Measurements from ENCODE around the gene CAMTA1.
"Not testable (repeated sequence)": the region's sequence is repeated elsewhere in the genome, so short reads cannot be mapped to it uniquely, and the experiment has no call there.

CAMTA1 gene

GRCh38 chr1:7362947-7363346 lies 577.7 kb downstream of the CAMTA1 start:
- DNase-seq = no peak

DNA sequence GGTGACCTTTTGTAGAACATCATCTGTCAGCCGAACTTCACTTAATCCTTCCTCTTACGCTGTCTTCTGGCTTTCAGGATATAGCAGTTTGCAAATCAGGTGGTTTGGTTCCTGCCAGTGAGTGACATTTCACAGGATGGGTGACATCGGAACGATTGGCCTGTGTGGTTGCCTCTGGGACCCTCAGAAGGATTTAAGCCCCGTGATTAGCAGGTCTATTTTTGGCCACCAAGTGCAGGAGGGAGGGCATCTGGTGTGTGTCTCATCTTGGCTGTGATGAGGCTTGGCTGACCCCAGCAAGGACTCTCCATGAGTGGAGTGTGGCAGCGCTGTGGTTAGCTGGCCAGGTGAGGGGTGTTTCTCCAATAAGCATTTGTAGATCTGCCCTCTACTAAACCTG lies 578.2 kb downstream of the CAMTA1 start:
- DNase-seq = no peak

DNA sequence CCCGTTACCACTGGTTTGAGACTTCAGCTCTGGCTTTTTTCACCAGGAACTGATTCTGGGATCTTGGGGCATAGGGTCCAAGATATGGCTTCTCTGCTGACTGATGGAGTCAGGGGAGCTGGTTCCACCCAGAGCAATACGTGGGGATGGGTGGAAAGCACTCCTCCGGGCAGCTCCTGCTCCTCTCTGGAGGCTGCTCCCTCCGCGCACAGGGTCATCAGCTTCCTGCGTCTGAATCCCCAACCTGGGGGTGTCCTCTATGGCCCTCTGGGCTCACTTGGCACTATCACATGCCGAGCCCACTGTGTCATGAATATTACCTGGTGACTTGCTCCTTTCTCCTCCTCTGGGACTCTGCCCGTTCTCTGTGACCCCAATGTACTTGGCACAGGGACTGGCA lies 580.5 kb downstream of the CAMTA1 start:
- no peak for DNase-seq

DNA sequence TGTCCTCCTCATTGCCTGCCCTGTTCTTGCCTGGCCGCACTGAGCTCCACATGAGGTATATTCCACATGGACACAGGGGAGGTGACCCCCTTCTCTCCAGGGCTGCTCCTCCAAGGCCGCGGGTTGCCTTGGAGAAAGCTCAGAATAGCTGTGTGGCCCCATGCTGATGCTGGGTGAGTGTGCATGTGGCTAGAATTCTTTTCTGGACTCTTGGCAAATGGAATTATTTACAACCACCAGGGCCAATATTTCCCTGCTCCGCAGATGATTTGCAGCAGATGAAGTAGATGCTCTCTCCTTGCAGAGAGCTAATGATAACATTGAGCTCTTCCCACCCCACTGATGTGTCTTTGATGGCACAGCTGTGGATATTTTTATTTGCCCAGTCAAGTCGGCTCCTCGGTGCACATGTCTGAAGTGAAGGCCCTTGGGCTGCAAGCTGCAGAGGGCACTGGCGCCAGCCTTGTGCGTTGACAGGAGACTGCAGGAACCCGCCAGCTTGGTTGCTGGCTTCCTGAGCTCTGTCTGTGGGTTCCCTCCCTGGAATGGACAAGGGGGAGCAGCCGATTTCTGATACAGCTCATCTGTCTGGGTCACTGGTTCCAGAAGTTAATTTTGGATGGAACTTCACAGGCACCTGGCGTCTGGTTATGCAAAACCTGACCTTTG lies 581.2 kb downstream of the CAMTA1 start:
- no peak for DNase-seq

DNA sequence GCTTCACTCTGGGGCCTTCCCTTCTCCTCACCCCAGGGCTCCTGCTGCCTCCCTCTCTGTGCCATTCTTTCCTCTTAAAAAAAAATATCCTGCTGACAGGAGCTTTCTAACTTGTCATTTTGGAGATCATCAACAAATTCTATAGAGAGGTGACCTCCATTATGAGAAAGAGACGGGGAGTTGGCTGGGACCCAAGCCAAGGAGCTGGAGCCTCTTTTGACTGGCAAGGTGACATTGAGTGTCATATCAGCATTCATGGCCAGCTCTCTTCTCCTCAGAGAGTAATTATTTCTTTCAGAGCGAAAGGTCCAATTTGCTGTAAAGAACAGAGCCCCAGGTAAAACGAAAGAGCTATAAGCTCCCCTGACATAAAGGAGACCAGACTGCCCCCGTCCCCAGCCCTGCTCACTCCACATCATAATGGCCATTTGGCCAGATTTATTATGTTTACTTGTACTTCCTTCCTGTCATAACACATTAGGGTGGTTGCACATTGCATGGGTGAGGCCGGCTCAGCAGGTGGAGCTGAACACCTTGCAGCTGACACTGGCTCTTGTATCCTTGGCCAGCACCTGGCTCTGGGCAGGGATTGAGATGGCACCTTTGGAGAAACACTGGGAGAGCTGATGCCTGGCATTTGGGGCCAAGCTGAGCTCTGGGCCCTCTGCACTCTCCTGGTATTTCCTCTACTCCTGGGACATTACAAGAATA lies 581.9 kb downstream of the CAMTA1 start:
- DNase-seq = no peak

DNA sequence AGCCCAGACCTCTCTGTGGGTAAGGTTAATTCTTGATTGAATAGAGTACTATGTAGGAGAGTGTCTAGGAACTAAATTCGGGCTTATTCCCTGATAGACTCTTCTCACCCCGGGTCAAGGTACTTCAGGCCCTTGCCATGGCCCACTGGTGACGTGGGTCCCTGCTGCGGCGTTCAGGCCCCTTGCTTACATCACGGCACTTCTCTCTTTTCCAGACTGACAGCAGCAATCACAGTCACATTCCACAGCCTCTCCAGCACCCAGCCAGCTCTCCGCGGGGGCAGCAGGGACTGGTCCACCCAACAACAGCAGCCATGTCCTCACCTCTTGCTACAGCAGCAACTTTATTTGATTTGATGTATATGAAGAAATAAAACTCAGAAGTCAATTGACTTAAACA lies 584.6 kb downstream of the CAMTA1 start:
- DNase-seq = no peak

DNA sequence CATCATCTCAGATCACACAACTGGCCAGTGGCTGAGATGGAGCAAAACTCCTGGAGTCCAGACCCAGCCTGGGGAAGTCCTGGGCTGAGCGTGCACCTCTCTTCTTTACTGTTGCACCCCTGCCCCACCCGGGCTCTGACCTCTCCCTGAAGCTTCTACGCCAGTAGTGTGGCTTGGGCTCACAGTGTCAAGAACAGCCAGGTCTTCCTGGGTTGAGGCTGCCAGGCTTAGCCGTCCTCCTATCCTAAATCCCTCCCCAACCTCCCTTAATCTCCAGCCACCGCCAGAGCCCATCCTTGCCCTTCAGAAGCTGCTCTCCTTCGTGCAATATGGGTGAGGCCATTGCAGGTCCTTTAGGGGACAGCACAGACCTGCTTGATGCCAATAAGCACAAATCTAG lies 586.7 kb downstream of the CAMTA1 start:
- DNase-seq = no peak

DNA sequence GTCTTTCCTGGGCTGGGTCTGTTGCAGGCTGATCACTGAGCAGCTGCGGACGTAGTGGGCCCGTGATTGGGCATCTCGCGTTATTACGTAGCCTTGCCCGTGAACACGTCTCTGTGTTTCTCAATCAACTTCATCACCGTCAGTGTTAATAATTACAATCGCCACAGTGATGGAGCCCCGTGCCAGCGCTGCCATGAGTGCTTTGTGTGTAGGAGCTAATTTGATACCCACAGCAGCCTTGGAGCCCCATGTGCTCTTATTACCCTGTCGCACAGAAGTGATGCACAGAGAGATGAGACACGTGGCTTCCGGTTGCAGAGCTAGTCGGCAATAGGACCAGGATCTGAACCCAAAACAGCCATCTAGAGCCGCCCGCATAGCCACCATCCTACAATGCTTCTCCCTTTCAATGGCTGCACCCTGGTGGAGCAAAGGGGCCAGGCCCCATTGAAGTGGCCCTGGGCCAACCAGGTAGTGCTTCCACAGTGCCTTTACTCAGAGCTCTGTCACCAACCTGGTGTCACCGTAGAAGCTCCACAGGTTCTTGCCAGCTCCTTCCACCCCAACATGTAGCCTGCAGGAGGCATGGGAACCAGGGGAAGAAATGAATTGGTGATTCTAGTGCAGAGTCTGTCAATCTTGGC lies 587.3 kb downstream of the CAMTA1 start:
- no peak for DNase-seq

DNA sequence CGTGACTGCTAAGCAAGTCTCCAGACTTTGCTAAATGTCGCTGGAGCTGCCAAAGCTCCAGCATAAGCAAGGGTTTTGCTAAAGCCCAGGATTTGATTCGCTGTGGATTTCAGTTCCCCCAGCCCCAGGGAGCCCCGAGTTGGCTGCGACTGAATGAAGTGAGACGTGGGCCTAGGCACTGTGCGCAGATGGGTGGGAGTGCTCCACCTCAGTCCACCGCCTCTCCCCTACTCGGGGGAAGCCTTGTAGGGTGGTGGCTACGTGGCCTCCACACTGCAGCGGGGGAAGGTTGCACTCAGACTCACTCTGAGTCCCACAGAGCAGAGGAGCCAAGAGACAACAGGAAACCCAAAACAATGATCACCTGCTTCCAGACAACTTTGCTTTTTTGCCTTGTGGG lies 588.0 kb downstream of the CAMTA1 start:
- DNase-seq = no peak

DNA sequence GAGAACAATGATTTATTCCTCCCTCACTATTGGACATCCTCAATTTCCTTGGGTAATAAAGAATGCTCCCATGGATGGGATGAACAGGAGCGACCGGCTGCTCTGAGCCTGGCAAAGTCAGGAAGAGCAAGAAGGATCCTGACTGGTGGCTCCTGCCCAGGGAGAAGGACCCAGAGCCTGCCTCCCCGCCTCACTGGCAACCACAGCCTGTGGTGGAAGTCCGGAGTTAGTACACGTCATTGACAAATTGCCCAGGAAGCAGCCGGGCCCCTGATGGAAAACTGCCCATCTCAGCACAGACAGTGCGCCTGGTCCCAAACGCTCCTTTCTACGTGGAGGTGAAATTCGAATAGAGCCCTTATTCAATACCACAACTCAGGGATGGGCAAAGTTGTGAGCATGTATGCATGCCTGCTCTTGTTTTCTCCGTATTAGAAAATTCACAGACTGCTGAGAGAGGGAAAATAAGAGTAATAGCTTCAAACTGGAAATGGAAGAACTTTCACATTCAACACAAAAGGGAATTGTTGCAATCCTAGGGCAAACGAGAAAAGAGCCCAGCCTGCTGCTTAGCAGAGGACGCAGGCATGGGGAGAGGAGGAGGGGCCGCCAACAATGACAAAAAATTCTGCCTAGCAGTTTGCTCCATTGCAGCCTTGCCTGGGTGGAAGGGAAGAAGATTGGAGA lies 588.8 kb downstream of the CAMTA1 start:
- no peak for DNase-seq

GRCh38 chr1:7374563-7375160 lies 589.4 kb downstream of the CAMTA1 start:
- no peak for DNase-seq

GRCh38 chr1:7375329-7375728 lies 590.1 kb downstream of the CAMTA1 start:
- no peak for DNase-seq

GRCh38 chr1:7375781-7376660 lies 590.8 kb downstream of the CAMTA1 start:
- DNase-seq = peak; percentile 7

DNA sequence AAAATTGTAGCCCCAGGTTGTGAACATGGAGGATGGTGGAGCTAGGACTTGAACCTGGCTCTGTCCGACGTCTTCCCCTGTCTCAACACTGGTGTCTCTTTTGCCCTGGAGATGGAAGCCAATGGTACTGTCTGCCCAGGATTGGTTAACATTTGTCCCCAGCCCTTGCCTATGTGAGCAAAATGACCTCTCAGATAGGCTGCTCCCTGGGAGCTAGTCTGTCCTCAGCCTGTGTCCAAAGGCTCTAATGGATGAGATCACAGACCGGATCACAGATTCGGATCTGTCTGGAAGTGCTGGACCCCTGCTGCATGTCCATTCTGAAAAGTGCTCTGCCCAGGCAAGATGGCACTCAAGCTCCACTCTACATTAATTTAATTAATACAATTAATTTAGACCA lies 591.4 kb downstream of the CAMTA1 start:
- peak; percentile 21 for DNase-seq

DNA sequence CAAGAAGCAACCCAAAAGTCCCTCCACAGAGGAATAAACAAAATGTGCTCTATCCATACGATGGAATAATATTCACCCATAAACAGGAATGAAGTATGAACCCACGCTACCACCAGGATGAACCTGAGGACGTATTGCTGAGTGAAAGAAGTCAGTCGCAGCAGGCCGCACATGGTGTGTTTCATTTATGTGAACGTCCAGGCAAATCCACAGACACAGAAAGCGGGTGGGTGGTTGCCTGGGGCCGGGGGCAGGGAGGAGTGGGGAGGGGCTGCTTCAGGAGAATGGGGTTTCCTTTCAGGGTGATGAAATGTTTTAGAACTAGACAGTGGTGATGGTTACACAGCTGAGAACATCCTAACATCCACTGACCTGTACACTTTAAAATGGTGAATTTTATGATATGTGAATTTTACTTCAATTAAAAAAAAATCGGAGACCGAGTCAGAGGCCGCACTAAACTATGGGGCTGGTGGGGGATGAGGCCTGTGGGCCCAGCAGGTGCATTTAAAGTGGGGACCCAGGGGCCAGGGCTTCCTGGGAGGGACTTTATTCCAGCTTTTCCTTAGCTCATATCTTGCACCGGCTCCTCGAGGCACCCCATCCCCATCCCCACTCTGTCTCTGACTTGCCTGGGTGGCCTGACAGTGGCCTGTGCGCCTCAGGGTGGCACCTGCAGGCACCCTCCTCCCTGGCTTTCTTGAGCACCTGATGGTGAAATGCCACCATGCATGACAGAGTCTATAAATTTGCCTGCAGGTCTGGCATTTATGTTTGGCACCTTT lies 593.3 kb downstream of the CAMTA1 start:
- DNase-seq = peak; percentile 26

DNA sequence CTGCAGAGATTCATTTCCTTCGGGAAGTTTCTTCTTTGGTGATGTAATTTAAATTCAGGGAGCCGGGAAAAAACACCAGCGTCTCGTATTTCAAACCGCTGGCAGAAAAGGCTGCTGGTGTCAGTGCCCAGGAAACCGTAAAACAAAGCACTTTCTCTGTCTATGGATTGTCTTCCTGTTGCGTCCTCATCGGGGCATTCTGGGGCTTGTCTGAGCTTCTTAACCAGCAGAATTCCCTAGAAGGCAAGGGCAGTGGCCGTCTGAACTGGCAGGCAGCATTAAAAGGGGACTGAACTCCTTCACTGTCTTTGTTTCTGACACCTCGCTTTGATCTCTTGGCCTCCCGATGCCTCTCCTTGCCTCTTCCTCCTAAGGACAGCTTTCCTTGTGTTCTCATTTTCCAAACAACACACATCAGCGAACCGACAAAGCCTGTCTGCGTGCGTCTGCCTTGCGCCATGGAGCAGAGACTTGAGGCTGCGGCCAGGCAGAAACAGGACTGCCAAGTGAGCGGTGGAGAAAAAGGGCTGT lies 594.3 kb downstream of the CAMTA1 start:
- peak; percentile 9 for DNase-seq

DNA sequence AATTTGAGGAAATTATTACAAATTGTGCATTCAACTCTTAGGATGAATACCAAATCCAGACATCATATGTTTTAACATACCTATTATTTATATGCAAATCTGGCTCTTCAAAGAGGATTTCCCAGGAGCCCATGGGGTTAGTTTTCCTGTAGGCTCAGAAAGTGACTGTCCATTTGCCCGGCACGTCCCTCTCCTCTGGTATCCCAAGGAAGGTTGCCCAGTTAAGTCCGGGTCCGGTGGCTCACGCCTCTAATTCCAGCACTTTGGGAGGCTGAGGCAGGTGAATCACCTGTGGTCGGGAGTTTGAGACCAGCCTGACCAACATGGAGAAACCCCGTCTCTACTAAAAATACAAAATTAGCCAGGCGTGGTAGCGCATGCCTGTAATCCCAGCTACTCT lies 594.8 kb downstream of the CAMTA1 start:
- peak; percentile 15 for DNase-seq

DNA sequence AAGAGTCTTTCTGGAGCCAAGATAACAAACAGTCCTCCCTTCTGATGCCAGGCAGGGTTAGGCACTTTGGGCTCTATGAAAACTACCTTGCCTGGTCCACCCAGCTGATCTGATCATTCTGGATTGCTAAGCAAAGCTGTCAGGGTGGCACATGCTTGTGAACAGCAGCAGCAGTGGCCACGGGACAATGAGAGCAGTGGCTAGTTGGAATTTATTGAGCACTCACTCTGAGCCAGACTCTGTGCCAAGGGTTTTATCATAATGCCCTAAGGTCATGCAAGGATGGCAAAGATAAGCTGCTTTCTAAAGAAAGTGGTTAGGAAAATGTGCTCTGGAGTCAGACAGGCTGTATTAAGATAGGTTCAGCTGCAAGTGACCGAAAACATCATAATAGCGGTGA lies 595.5 kb downstream of the CAMTA1 start:
- DNase-seq = no peak

DNA sequence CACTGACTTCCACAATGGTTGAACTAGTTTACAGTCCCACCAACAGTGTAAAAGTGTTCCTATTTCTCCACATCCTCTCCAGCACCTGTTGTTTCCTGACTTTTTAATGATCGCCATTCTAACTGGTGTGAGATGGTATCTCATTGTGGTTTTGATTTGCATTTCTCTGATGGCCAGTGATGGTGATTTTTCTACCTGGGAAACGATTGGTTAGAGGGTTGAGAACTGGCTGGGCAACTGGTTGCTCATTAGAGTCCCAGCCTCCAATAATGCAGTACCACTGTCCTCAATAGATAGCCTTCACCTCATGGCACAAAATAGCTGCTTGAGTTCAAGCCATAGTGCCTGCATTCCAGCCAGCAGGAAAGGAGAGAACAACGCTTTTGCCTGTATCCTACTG lies 596.5 kb downstream of the CAMTA1 start:
- DNase-seq = not testable (repeated sequence)

DNA sequence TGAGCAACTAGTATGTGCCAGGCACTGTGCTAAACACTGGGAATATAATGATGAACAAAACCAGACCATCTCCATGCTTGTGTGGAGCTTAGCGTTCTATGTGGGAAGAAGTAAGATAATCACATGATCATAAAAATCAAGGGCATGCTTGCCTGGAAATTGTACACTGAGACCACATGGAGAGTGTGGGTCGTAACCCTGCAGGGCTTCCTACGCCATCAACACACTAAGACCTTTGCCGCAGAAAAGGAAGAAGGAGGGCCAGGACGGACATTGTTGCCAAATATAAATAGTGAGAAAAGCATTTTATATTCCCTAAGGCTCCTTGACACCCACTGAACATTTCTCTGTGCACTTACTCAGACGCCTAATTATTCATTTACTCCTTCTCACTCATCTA lies 597.7 kb downstream of the CAMTA1 start:
- no peak for DNase-seq

Measured in activated CD8-positive, alpha-beta memory T cell treated with anti-CD3 and anti-CD28 coated beads for 24 hours (primary cell).